ENCODE results near the gene ZNF536. TPM values are rescaled to one million over a fixed set of nuclear protein-coding genes. Genes with fewer than 3 reads are reported as not detected.

ZNF536 gene
- polyA plus RNA-seq, 1 donor (not counting 4 experiments of a cell fraction or from before 2014, with no cell fraction given), result not detected

DNA sequence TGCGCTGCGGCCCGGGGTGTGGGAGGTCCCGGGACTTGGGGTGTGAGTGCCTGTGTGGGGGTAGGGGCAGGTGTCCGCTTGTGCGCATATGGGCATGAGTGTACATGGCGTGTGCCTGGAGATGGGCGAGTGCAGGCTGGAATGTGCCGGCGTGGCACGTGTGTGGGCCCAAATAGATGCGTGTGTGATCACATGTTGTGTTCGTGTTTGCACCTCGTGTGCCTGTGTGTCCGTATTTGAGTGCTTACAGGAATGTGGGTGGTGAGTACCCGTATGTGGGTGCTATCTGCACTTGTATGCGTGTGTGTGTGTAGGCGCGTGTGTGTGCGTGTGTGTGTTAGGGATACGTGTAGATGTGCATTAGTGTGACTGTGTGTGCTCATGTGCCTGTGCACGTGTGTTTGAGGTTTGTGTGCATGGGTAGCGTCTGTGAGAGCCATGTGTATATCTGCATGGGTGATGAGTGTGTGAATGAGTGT, 3.4 kb downstream of the ZNF536 start:
- Histone ChIP-seq H3K9ac (ENCODE audit: control insufficient read depth, extremely low read depth, insufficient read depth, low read length) (no peak overlapping the region), H3K9me3 (ENCODE audit: control insufficient read depth, low read depth, low read length) (peaks cover 7% of the 10 kb centered on the region), H3K9me1 (ENCODE audit: control insufficient read depth, extremely low read depth, insufficient read depth, low read length) (no peaks in the 10 kb centered on the region), H3K27me3 (ENCODE audit: control insufficient read depth, extremely low read depth, insufficient read depth, low read length) (peaks cover 23% of the 10 kb centered on the region), H2AFZ (ENCODE audit: control insufficient read depth, low read length) (no peak overlapping the region), H3K27ac (ENCODE audit: control insufficient read depth, insufficient read depth, low read length) (no peak overlapping the region), H3K4me3 (ENCODE audit: control insufficient read depth in 2 of 3, extremely low read depth in 1 of 3, insufficient read depth in 2 of 3, low read depth in 1 of 3, low read length in 3 of 3) (no peak overlapping the region), H3K36me3 (ENCODE audit: control insufficient read depth in 2 of 2, extremely low read depth in 1 of 2, insufficient read depth in 2 of 2, low read length in 2 of 2) (no peaks in the 10 kb centered on the region), H3K4me2 (ENCODE audit: control insufficient read depth, extremely low read depth, insufficient read depth, low read depth, low read length) (no peak overlapping the region), H3K4me1 (ENCODE audit: control insufficient read depth, extremely low read depth, insufficient read depth, low read length) (no peaks in the 10 kb centered on the region), H4K20me1 (ENCODE audit: control insufficient read depth, extremely low read depth, insufficient read depth, low read length) (no peaks in the 10 kb centered on the region), H3K79me2 (ENCODE audit: control insufficient read depth, insufficient read depth, low read length) (no peaks in the 10 kb centered on the region)
- dilution Hi-C loops (cut with MboI; ENCODE audit: extremely low pct_ligation_motif_present, low sequenced_read_pairs), result no loop called here
- TF ChIP-seq EZH2 (IDR thresholded peaks at IDR 0.05; ENCODE audit: low read length), result no peak
- TF ChIP-seq, protein P1, sequence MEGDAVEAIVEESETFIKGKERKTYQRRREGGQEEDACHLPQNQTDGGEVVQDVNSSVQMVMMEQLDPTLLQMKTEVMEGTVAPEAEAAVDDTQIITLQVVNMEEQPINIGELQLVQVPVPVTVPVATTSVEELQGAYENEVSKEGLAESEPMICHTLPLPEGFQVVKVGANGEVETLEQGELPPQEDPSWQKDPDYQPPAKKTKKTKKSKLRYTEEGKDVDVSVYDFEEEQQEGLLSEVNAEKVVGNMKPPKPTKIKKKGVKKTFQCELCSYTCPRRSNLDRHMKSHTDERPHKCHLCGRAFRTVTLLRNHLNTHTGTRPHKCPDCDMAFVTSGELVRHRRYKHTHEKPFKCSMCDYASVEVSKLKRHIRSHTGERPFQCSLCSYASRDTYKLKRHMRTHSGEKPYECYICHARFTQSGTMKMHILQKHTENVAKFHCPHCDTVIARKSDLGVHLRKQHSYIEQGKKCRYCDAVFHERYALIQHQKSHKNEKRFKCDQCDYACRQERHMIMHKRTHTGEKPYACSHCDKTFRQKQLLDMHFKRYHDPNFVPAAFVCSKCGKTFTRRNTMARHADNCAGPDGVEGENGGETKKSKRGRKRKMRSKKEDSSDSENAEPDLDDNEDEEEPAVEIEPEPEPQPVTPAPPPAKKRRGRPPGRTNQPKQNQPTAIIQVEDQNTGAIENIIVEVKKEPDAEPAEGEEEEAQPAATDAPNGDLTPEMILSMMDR (optimal IDR thresholded peaks at IDR 0.05 in 1 of 3, IDR thresholded peaks at IDR 0.05 in 1 of 3, conservative IDR thresholded peaks at IDR 0.05 in 1 of 3; ENCODE audit: extremely low read depth in 1 of 3, insufficient read depth in 2 of 3, low read length in 3 of 3), result no peak
- DNase-seq (ENCODE audit: low read depth, low spot score) (no peak), FAIRE-seq (no peak)

DNA sequence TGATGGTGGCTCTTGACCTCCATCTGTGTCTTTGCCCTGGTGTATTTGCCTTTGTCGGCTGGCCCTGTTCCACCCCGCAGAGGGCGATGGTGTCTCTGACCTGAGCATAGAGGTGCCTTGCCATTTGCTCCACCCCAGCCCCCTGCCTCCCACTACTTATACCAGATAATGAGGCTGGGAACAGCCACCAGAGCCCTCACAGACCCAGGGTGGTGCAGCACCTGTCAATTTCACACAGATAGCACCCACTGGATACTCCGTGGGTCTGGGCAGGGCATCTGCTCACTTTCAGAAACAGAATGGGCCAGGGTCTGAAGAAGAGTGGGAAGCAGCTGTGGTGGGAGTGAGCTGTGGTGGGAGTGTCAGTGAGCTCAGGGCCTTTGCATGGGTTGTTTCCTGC, 4.1 kb downstream of the ZNF536 start:
- no peak for DNase-seq (ENCODE audit: low read depth, low spot score)
- dilution Hi-C loops (cut with MboI; ENCODE audit: extremely low pct_ligation_motif_present, low sequenced_read_pairs), result no loop called here
- TF ChIP-seq EZH2 (IDR thresholded peaks at IDR 0.05; ENCODE audit: low read length), result no peak
- TF ChIP-seq, protein P1 (optimal IDR thresholded peaks at IDR 0.05 in 1 of 3, IDR thresholded peaks at IDR 0.05 in 1 of 3, conservative IDR thresholded peaks at IDR 0.05 in 1 of 3; ENCODE audit: extremely low read depth in 1 of 3, insufficient read depth in 2 of 3, low read length in 3 of 3), result no peak
- no peak overlapping the region for H3K9ac ChIP-seq (ENCODE audit: control insufficient read depth, extremely low read depth, insufficient read depth, low read length)
- peaks cover 7% of the 10 kb centered on the region for H3K9me3 ChIP-seq (ENCODE audit: control insufficient read depth, low read depth, low read length)
- no peak overlapping the region for H3K4me2 ChIP-seq (ENCODE audit: control insufficient read depth, extremely low read depth, insufficient read depth, low read depth, low read length)
- no peak for FAIRE-seq
- H3K4me1 ChIP-seq (ENCODE audit: control insufficient read depth, extremely low read depth, insufficient read depth, low read length), result no peaks in the 10 kb centered on the region
- H4K20me1 ChIP-seq (ENCODE audit: control insufficient read depth, extremely low read depth, insufficient read depth, low read length), result no peaks in the 10 kb centered on the region
- H3K9me1 ChIP-seq (ENCODE audit: control insufficient read depth, extremely low read depth, insufficient read depth, low read length), result no peaks in the 10 kb centered on the region
- H3K27ac ChIP-seq (ENCODE audit: control insufficient read depth, insufficient read depth, low read length), result no peak overlapping the region
- H3K4me3 ChIP-seq (ENCODE audit: control insufficient read depth in 2 of 3, extremely low read depth in 1 of 3, insufficient read depth in 2 of 3, low read depth in 1 of 3, low read length in 3 of 3), result no peak overlapping the region
- H3K79me2 ChIP-seq (ENCODE audit: control insufficient read depth, insufficient read depth, low read length), result no peaks in the 10 kb centered on the region
- no peak overlapping the region for H2AFZ ChIP-seq (ENCODE audit: control insufficient read depth, low read length)
- H3K36me3 ChIP-seq (ENCODE audit: control insufficient read depth in 2 of 2, extremely low read depth in 1 of 2, insufficient read depth in 2 of 2, low read length in 2 of 2), result no peaks in the 10 kb centered on the region
- peaks cover 23% of the 10 kb centered on the region for H3K27me3 ChIP-seq (ENCODE audit: control insufficient read depth, extremely low read depth, insufficient read depth, low read length)

Measured in keratinocyte (primary cell).